ENCODE measurements around the gene MT1A.

The MT1A gene

DNA sequence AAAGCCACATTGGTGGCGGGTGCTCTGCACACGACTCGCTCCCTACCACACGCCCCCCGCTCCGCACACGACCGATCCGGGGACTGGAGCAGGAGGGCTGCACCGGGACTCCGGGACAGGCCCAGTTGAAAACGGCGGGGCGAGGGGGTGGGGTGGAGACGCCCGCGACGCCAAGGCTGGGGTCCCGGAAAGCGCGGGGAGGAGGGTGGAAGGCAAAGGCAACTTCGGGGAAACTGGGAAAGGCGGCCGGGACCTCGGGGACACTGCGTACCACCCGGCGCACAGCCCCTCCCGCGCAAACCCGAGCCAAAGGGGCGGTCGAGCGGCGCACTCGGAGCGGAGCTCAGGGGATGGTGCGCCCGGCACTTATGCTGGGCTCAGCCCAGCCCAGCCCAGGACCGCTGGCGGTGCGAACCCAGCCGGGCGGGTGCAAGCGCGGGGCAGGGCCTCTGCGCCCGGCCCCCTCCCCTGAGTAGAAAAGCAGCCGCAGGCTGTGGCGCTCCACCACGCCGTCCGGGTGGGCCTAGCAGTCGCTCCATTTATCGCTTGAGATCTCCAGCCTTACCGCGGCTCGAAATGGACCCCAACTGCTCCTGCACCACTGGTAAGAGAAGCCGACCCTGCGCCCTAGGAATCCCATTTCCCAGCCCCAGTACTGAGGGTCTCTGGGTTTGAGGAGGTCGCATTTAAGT is 6.2 kb upstream of the MT1A start, which contains the start of gene MT1M:
Gene MT1M (plus strand): TSS at position 504 of the 692 bp plus-strand sequence. CDS start 73 bp downstream, at position 577.
- Histone ChIP-seq H3K36me3 (ENCODE audit: control insufficient read depth, insufficient read depth, low read length) (no peaks in the 10 kb centered on the region; the same call in 1 of the 2 replicates), H3K4me3 (ENCODE audit: low read length) (peak within 1 kb of the TSS; percentile 7; the same call in 1 of the 2 replicates), H3K27ac (ENCODE audit: low read length) (no peak within 1 kb of the TSS), H3K4me1 (ENCODE audit: control insufficient read depth, insufficient read depth, low read length) (peaks cover 2% of the 10 kb centered on the region; the same call in 1 of the 2 replicates), H3K27me3 (ENCODE audit: control insufficient read depth, insufficient read depth, low read length) (peaks cover 89% of the 10 kb centered on the region), H3K9me3 (ENCODE audit: control insufficient read depth, insufficient read depth, low read length) (no peaks in the 10 kb centered on the region)
- no CpG with 5 or more reads among the region's 61 CpGs for WGBS (ENCODE audit: insufficient coverage, insufficient read length)
- no peak for DNase-seq (ENCODE audit: low read depth, low spot score)

DNA sequence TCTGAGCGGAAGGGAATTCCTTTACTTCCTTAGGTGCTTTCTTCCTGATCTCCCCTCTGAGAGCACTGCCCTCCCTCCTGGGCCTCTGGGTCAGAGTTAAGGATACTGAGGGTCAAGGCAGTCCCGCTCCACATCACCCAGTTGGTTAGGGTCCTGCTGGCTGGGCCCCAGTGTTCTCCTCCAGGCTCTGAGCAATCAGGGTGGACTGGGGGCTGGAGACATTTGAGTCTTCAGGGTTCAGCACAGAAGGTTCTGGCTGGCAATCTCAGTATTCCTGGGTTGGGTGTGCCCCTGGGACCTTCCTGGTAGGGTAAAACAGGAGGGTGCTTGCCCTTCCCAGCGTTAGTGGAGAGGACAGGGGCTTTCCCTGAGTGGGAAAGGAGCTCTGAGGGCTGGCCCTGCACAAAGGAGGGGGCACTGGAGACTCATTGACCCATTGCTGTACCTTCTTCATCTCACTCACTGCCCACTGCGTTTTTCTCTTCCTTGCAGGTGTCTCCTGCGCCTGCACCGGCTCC is 5.6 kb upstream of the MT1A start:
- H3K4me1 ChIP-seq (ENCODE audit: control insufficient read depth, insufficient read depth, low read length) = peaks cover 2% of the 10 kb centered on the region; the same call in 1 of the 2 replicates
- no peaks in the 10 kb centered on the region for H3K9me3 ChIP-seq (ENCODE audit: control insufficient read depth, insufficient read depth, low read length)
- peaks cover 95% of the 10 kb centered on the region for H3K27me3 ChIP-seq (ENCODE audit: control insufficient read depth, insufficient read depth, low read length)
- WGBS (ENCODE audit: insufficient coverage, insufficient read length) = no CpG with 5 or more reads among the region's 6 CpGs
- H3K4me3 ChIP-seq (ENCODE audit: low read length) = no peak overlapping the region
- DNase-seq (ENCODE audit: low read depth, low spot score) = no peak
- no peaks in the 10 kb centered on the region; the same call in 1 of the 2 replicates for H3K36me3 ChIP-seq (ENCODE audit: control insufficient read depth, insufficient read depth, low read length)
- no peak overlapping the region for H3K27ac ChIP-seq (ENCODE audit: low read length)

DNA sequence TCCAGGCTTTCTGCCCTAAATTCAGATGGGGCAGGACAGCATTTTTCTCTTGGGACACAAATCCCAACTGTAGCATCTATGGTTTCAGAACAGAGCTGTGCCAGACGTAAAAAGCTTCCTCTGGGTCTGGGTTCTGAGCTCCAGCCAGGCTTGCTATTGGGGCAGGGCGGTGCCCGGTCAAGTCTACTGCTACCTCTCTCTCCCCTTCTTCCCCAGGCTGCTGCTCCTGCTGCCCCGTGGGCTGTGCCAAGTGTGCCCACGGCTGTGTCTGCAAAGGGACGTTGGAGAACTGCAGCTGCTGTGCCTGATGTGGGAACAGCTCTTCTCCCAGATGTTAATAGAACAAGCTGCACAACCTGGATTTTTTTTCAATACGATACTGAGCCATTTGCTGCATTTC is 4.9 kb upstream of the MT1A start:
- peaks cover 99% of the 10 kb centered on the region for H3K27me3 ChIP-seq (ENCODE audit: control insufficient read depth, insufficient read depth, low read length)
- peaks cover 2% of the 10 kb centered on the region; the same call in 1 of the 2 replicates for H3K4me1 ChIP-seq (ENCODE audit: control insufficient read depth, insufficient read depth, low read length)
- H3K27ac ChIP-seq (ENCODE audit: low read length) = no peak overlapping the region
- no peak overlapping the region for H3K4me3 ChIP-seq (ENCODE audit: low read length)
- WGBS (ENCODE audit: insufficient coverage, insufficient read length) = no CpG with 5 or more reads among the region's 7 CpGs
- no peak for DNase-seq (ENCODE audit: low read depth, low spot score)
- H3K36me3 ChIP-seq (ENCODE audit: control insufficient read depth, insufficient read depth, low read length) = no peaks in the 10 kb centered on the region; the same call in 1 of the 2 replicates
- no peaks in the 10 kb centered on the region for H3K9me3 ChIP-seq (ENCODE audit: control insufficient read depth, insufficient read depth, low read length)

- peaks cover 99% of the 10 kb centered on the region for H3K27me3 ChIP-seq (ENCODE audit: control insufficient read depth, insufficient read depth, low read length)
- no CpG with 5 or more reads among the region's 47 CpGs for WGBS (ENCODE audit: insufficient coverage, insufficient read length)
- H3K4me3 ChIP-seq (ENCODE audit: low read length) = peak overlapping the region; percentile 11; the same call in 1 of the 2 replicates
- H3K27ac ChIP-seq (ENCODE audit: low read length) = no peak overlapping the region
- H3K4me1 ChIP-seq (ENCODE audit: control insufficient read depth, insufficient read depth, low read length) = peaks cover 2% of the 10 kb centered on the region; the same call in 1 of the 2 replicates
- no peaks in the 10 kb centered on the region; the same call in 1 of the 2 replicates for H3K36me3 ChIP-seq (ENCODE audit: control insufficient read depth, insufficient read depth, low read length)
- DNase-seq (ENCODE audit: low read depth, low spot score) = no peak
- no peaks in the 10 kb centered on the region for H3K9me3 ChIP-seq (ENCODE audit: control insufficient read depth, insufficient read depth, low read length)
These were observed 3.6 kb upstream of the MT1A start for GRCh38 chr16:56634715-56635440.

DNA sequence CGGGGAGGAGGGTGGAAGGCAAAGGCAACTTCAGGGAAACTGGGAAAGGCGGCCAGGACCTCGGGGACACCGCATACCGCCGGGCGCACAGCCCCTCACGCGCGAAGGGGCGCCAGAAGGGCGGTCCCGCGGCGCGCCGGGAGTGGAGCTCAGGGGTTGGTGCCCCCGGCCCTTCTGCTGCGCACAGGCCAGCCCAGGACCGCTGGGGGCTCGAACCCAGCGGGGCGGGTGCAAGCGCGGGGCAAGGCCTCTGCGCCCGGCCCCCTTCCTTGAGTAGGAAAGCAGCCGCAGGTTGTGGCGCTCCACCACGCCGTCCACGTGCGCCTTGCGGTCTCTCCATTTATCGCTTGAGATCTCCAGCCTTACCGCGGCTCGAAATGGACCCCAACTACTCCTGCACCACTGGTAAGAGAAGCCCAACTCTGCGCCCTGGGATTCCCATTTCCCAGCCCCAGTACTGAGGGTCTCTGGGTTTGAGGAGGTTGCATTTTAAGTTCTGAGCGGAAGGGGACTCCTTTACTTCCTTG is 3.0 kb upstream of the MT1A start:
- Histone ChIP-seq H3K27ac (ENCODE audit: low read length) (no peak overlapping the region), H3K36me3 (ENCODE audit: control insufficient read depth, insufficient read depth, low read length) (no peaks in the 10 kb centered on the region; the same call in 1 of the 2 replicates), H3K9me3 (ENCODE audit: control insufficient read depth, insufficient read depth, low read length) (no peaks in the 10 kb centered on the region), H3K4me3 (ENCODE audit: low read length) (peak overlapping the region; percentile 11; the same call in 1 of the 2 replicates), H3K4me1 (ENCODE audit: control insufficient read depth, insufficient read depth, low read length) (peaks cover 2% of the 10 kb centered on the region; the same call in 1 of the 2 replicates), H3K27me3 (ENCODE audit: control insufficient read depth, insufficient read depth, low read length) (peaks cover 97% of the 10 kb centered on the region)
- no peak for DNase-seq (ENCODE audit: low read depth, low spot score)
- WGBS (ENCODE audit: insufficient coverage, insufficient read length) = no CpG with 5 or more reads among the region's 40 CpGs

- no peak overlapping the region for H3K27ac ChIP-seq (ENCODE audit: low read length)
- H3K36me3 ChIP-seq (ENCODE audit: control insufficient read depth, insufficient read depth, low read length) = no peaks in the 10 kb centered on the region; the same call in 1 of the 2 replicates
- DNase-seq (ENCODE audit: low read depth, low spot score) = no peak
- H3K4me1 ChIP-seq (ENCODE audit: control insufficient read depth, insufficient read depth, low read length) = peaks cover 2% of the 10 kb centered on the region; the same call in 1 of the 2 replicates
- H3K9me3 ChIP-seq (ENCODE audit: control insufficient read depth, insufficient read depth, low read length) = no peaks in the 10 kb centered on the region
- H3K4me3 ChIP-seq (ENCODE audit: low read length) = no peak overlapping the region
- WGBS (ENCODE audit: insufficient coverage, insufficient read length) = no CpG with 5 or more reads among the region's 9 CpGs
- H3K27me3 ChIP-seq (ENCODE audit: control insufficient read depth, insufficient read depth, low read length) = peaks cover 97% of the 10 kb centered on the region
These were observed 1.7 kb upstream of the MT1A start for GRCh38 chr16:56636616-56637413.

DNA sequence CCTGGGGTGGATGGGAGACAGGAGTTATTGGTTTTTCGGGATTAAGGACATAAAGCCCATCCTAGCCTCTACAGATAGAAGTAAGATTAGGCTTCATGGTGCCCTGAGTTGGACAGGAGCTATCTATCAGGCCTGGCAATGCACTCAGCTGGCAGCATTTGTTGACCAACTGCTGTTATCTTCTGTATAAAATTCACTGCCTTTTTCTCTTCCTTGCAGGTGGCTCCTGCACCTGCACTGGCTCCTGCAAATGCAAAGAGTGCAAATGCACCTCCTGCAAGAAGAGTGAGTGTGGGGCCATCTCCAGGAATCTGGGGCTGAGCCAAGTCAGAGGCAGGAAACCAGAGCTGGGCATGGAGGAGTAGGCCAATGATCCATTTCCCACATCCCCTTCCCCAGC is 579 bp downstream of the MT1A start:
- no peak for DNase-seq (ENCODE audit: low read depth, low spot score)
- no peak overlapping the region for H3K27ac ChIP-seq (ENCODE audit: low read length)
- H3K4me3 ChIP-seq (ENCODE audit: low read length) = no peak overlapping the region
- peaks cover 97% of the 10 kb centered on the region for H3K27me3 ChIP-seq (ENCODE audit: control insufficient read depth, insufficient read depth, low read length)
- WGBS (ENCODE audit: insufficient coverage, insufficient read length) = no CpG with 5 or more reads among the region's 1 CpG
- H3K4me1 ChIP-seq (ENCODE audit: control insufficient read depth, insufficient read depth, low read length) = peaks cover 2% of the 10 kb centered on the region; the same call in 1 of the 2 replicates
- no peaks in the 10 kb centered on the region; the same call in 1 of the 2 replicates for H3K36me3 ChIP-seq (ENCODE audit: control insufficient read depth, insufficient read depth, low read length)
- no peaks in the 10 kb centered on the region for H3K9me3 ChIP-seq (ENCODE audit: control insufficient read depth, insufficient read depth, low read length)

GRCh38 chr16:56640076-56640475 is 1.6 kb downstream of the MT1A start:
- WGBS (ENCODE audit: insufficient coverage, insufficient read length) = no CpG with 5 or more reads among the region's 1 CpG

DNA sequence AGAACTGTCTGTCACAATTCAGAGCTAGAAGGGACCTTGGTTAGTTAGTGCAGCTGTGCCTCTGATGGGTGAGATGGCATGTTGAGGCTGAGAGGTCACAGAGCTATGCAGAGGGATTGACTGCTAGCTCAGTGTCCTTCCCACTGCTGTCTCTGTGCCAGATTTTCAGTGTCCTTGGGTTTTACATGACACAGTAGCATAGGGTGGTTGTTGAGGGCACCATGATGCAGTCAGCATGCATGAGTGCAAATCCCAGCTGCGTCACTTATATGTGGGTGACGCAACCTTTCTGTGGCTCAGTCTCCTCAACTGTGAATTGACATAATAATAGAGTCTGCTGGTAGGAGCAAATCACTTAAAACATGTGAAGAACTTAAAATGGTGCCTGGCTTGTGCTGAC is 2.7 kb downstream of the MT1A start:
- no peaks in the 10 kb centered on the region for H3K4me1 ChIP-seq (ENCODE audit: control insufficient read depth, insufficient read depth, low read length)
- no peak overlapping the region for H3K27ac ChIP-seq (ENCODE audit: low read length)
- WGBS (ENCODE audit: insufficient coverage, insufficient read length) = no CpG with 5 or more reads among the region's 2 CpGs
- H3K27me3 ChIP-seq (ENCODE audit: control insufficient read depth, insufficient read depth, low read length) = peaks cover 96% of the 10 kb centered on the region
- H3K4me3 ChIP-seq (ENCODE audit: low read length) = no peak overlapping the region
- no peak for DNase-seq (ENCODE audit: low read depth, low spot score)
- H3K9me3 ChIP-seq (ENCODE audit: control insufficient read depth, insufficient read depth, low read length) = no peaks in the 10 kb centered on the region
- H3K36me3 ChIP-seq (ENCODE audit: control insufficient read depth, insufficient read depth, low read length) = no peaks in the 10 kb centered on the region

More at GRCh38 chr16:56640076-56640475, 1.6 kb downstream of the MT1A start:
- Histone ChIP-seq H3K9me3 (ENCODE audit: control insufficient read depth, insufficient read depth, low read length) (no peaks in the 10 kb centered on the region), H3K27ac (ENCODE audit: low read length) (no peak overlapping the region), H3K4me3 (ENCODE audit: low read length) (no peak overlapping the region), H3K4me1 (ENCODE audit: control insufficient read depth, insufficient read depth, low read length) (peaks cover 2% of the 10 kb centered on the region; the same call in 1 of the 2 replicates), H3K36me3 (ENCODE audit: control insufficient read depth, insufficient read depth, low read length) (no peaks in the 10 kb centered on the region; the same call in 1 of the 2 replicates), H3K27me3 (ENCODE audit: control insufficient read depth, insufficient read depth, low read length) (peaks cover 96% of the 10 kb centered on the region)
- no peak for DNase-seq (ENCODE audit: low read depth, low spot score)

Measured in iPS DF 6.9 (cell line).